Activated CD4-positive, CD25-positive, alpha-beta regulatory T cell (primary cell): ENCODE measurements around the gene COX14.
A peak's percentile ranks its signal among the peaks of the same experiment; 100 is the strongest.
"Not testable (repeated sequence)": the region's sequence is repeated elsewhere in the genome, so short reads cannot be mapped to it uniquely, and the experiment has no call there.

Source experiments
- DNase-seq, 4 experiments: peaks; one replicate each; lab custom pipeline; 2025; lab: John Stamatoyannopoulos, UW

COX14 gene

GRCh38 chr12:50154947-50155346 is 42.9 kb downstream of the COX14 start:
- DNase-seq: not testable (repeated sequence)

- DNase-seq: no peak
Observed at GRCh38 chr12:50156641-50157040, 44.6 kb downstream of the COX14 start.

- DNase-seq: no peak
Observed at GRCh38 chr12:50157259-50157658, 45.2 kb downstream of the COX14 start.

GRCh38 chr12:50160643-50161042 is 48.6 kb downstream of the COX14 start:
- DNase-seq: no peak

- no peak for DNase-seq
Observed at GRCh38 chr12:50162230-50162629, 50.2 kb downstream of the COX14 start.

- DNase-seq: no peak
Observed at GRCh38 chr12:50164963-50165362, 52.9 kb downstream of the COX14 start.

- peak in 3 of 4 experiments; percentile 28 to 44 (median 35) for DNase-seq
Observed at GRCh38 chr12:50166799-50167048, 54.7 kb downstream of the COX14 start.

- peak; percentile 91 to 94 (median 92) for DNase-seq
Observed at GRCh38 chr12:50167049-50167828, 55.2 kb downstream of the COX14 start, which contains the start of gene CERS5. CERS5 (minus strand) TSS chr12:50167369; CDS start chr12:50167297, 72 bp downstream.
